PFSK-1 (cell line): ENCODE measurements around the gene COQ8A.

Experiments
- FOXP2 ChIP-seq: optimal IDR thresholded peaks from 2 replicates; pipeline ENCODE3; 2011; ENCODE audit warnings: borderline replicate concordance, control low read depth, inconsistent platforms; ENCODE audit not compliant: insufficient read depth; ENCODE audit errors: extremely low read length, extremely low read depth
- POLR2AphosphoS5 ChIP-seq: IDR thresholded peaks from 2 replicates; pipeline ENCODE4 v1.6.1; 2012; ENCODE audit warnings: low read depth, mild to moderate bottlenecking, control low read depth, low read length, moderate library complexity
- REST ChIP-seq, 2 experiments: IDR thresholded peaks; 2 replicates each; pipeline versions ENCODE4 v1.6.1 to v1.8.0; 2011 to 2012; ENCODE audit warnings: low read depth in 2 of 2, low read length in 2 of 2, control low read depth in 1 of 2, inconsistent platforms in 1 of 2, mild to moderate bottlenecking in 1 of 2, moderate library complexity in 1 of 2; ENCODE audit not compliant: insufficient read depth in 1 of 2
- SIN3A ChIP-seq: IDR thresholded peaks from 2 replicates; pipeline ENCODE4 v1.6.1; 2012; ENCODE audit warnings: mild to moderate bottlenecking, low read length, moderate library complexity, borderline replicate concordance; ENCODE audit not compliant: insufficient read depth
- TAF1 ChIP-seq: IDR thresholded peaks from 2 replicates; pipeline ENCODE4 v1.6.1; 2012; ENCODE audit warnings: low read length, control low read depth, borderline replicate concordance; ENCODE audit not compliant: insufficient read depth

GRCh38 chr1:226916497-226916896 lies 23.6 kb upstream of the COQ8A start:
- TF ChIP-seq POLR2AphosphoS5 (no peak), SIN3A (no peak), REST (IDR thresholded peaks at IDR 0.05; ENCODE audit: insufficient read depth in 1 of 2, low read depth in 2 of 2, low read length in 2 of 2) (no peak), TAF1 (no peak), FOXP2 (no peak)
